Heart right ventricle (tissue), 16 donors: ENCODE measurements around the gene FAM98C. TPM values are rescaled to one million over a fixed set of nuclear protein-coding genes. Genes with fewer than 3 reads are reported as not detected.

Experiments
- ATAC-seq, 8 donors: fragments of 200-7000 bp; cut with Tn5 transposase; one replicate each; pipeline ENCODE4 v1.9.1; 2020; ENCODE audit warnings: mild to moderate bottlenecking in 8 of 8, moderate library complexity in 8 of 8, moderate number of reproducible peaks in 1 of 8
- DNase-seq, 2 donors: peaks; one replicate each; pipeline ENCODE4 v3.0.0-alpha.2; 2020
- H3K27ac ChIP-seq, 10 donors: fragments of 200-600 bp; sonication (generic) in 2 of 10; one replicate each; pipeline versions ENCODE4 v1.5.0 to v1.8.0; 2020 to 2022; ENCODE audit warnings: mild to moderate bottlenecking in 3 of 10
- H3K27me3 ChIP-seq, 7 donors: fragments of 200-600 bp; one replicate each; pipeline ENCODE4 v1.8.0; 2021 to 2022; ENCODE audit warnings: mild to moderate bottlenecking in 2 of 7
- H3K36me3 ChIP-seq, 9 donors: fragments of 200-600 bp; sonication (generic) in 1 of 9; one replicate each; pipeline versions ENCODE4 v1.5.0 to v1.8.0; 2020 to 2022; ENCODE audit warnings: mild to moderate bottlenecking in 2 of 9
- H3K4me1 ChIP-seq, 9 donors: fragments of 200-600 bp; sonication (generic) in 1 of 9; one replicate each; pipeline versions ENCODE4 v1.5.0 to v1.8.0; 2020 to 2022; ENCODE audit warnings: mild to moderate bottlenecking in 4 of 9
- H3K4me3 ChIP-seq, 10 donors: fragments of 200-600 bp; sonication (generic) in 2 of 10; one replicate each; pipeline versions ENCODE4 v1.5.0 to v1.8.0; 2020 to 2022; ENCODE audit warnings: mild to moderate bottlenecking in 7 of 10, moderate library complexity in 2 of 10
- H3K9me3 ChIP-seq, 11 donors: fragments of 200-600 bp in 10 of 11; sonication (generic) in 2 of 11; one replicate each; pipeline versions ENCODE4 v1.5.0 to v1.8.0; 2013 to 2022; ENCODE audit warnings: mild to moderate bottlenecking in 2 of 11, control low read depth in 1 of 11, moderate library complexity in 1 of 11
- WGBS, 2 donors: extraction: QIAGEN DNeasy Blood & Tissue Kit; methylation state at CpG; one replicate each; pipeline ENCODE4 v1.1.7; 2013; ENCODE audit warnings: inconsistent platforms in 1 of 2; 5-methylcytosine and 5-hydroxymethylcytosine counted together
- intact Hi-C, 10 donors: fragments of 100-400 bp; cut with DNase I; formaldehyde crosslinking; loops; one replicate each; pipeline versions ENCODE4 v1.11.1 to v1.14.2; 2022
- polyA plus RNA-seq, 2 donors: library from polyadenylated mRNA; stranded (reverse); fragments of 200-250 nt; gene quantifications; one replicate each; pipeline ENCODE4 v1.2.3, GENCODE V29; 2013
- total RNA-seq, 10 donors: library from RNA; stranded (reverse); fragmentation: NEBNext Ultra II Directional in 3 of 10; extraction: Animal tissue kit (Norgen Biotek cat#: 25700) in 3 of 10; gene quantifications; one replicate each; pipeline versions ENCODE4 v1.2.1 to v1.2.4, GENCODE V29; 2021 to 2023
- TF ChIP-seq, protein P1 (sequence below), 9 donors: fragments of 200-600 bp; sonication (generic) in 2 of 9; IDR thresholded peaks; one replicate each; pipeline versions ENCODE4 v1.5.0 to v1.8.0; 2021 to 2022; ENCODE audit warnings: antibody characterized with exemption in 9 of 9, mild to moderate bottlenecking in 5 of 9, moderate library complexity in 1 of 9
- donor health status: Arrhythmogenic right ventricular cardiomyopathy.
- donor health status: ischemic (EF 13 %, LVEDD 7.1; RV severe dilation, severe dysfunction).
- donor health status: healthy with polysubstance abuse.
- donor health status: DM: no; HTN: yes; CAD: no.
- donor health status: DM: no; HTN: no; CAD: no.
- donor health status: ischemic (EF 25% LVEDD 6.9; RV normal size, moderate dysfunction).
- donor health status: ischemic (EF 25% LVEDD 5.7; RV mildly dilated, moderate dysfunction).
- donor health status: healthy.
- donor health status: DM: yes; HTN: yes; CAD: no.
- donor health status: Ischemic cardiomyopathy.
- donor health status: ischemic (EF 35%, LVEDD 5.7; RV mildly dilated, moderate dysfunction).
- donor health status: nonischemic (EF 11% LVEDD 7.7; RV severe dilation, severe dysfunction).
- donor health status: DM: yes; HTN: yes; CAD: no.
- donor health status: PGD.
- donor health status: ischemic (EF 29% LVEDD 5.4; RV normal size, mild dysfunction).
- donor health status: nonischemic (EF 23%, LVEDD 6.1; RV moderate dilation, normal function).

Gene FAM98C
- total and polyA plus RNA-seq, 12 donors: 9.8 to 16.1 (median 12.3) TPM

DNA sequence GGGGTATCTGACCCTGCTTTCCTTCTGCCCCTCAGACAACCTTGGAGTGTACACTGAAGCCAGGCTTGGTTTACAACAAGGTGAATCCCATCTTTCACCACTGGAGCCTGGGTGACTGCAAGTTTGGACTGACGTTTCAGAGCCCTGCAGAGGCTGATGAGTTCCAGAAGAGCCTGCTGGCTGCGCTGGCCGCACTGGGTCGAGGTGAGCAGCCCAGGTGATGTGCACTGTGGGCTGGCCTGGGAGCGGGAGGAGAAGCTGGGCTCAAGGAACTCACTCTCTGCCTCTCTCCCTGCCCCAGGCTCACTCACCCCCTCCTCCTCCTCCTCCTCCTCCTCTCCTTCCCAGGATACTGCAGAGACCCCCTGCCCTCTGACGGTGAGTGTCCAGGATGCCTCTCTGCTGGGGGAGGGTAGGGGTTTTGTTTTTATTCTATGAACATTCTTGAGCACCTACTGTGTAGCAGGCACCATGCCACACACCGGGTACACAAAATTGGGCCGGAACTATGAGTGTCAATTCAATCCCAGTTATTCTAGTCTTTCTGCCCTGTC, 10.9 kb upstream of the FAM98C start:
- intact Hi-C loops: loop anchor here in 1 of 10 donors (10.0 kb wide), 1 partner anchor 533 kb away; no protein-coding TSS in a partner anchor
- ATAC-seq (no peak), DNase-seq (no peak)
- Histone ChIP-seq H3K9me3 (no peaks in the 10 kb centered on the region), H3K36me3 (no peaks in the 10 kb centered on the region), H3K4me1 (peaks cover 7 to 52% (median 22%) of the 10 kb centered on the region in 9 donors), H3K4me3 (no peak overlapping the region), H3K27ac (no peak overlapping the region), H3K27me3 (peaks cover 0 to 86% (median 34%) of the 10 kb centered on the region in 7 donors)
- TF ChIP-seq, protein P1, sequence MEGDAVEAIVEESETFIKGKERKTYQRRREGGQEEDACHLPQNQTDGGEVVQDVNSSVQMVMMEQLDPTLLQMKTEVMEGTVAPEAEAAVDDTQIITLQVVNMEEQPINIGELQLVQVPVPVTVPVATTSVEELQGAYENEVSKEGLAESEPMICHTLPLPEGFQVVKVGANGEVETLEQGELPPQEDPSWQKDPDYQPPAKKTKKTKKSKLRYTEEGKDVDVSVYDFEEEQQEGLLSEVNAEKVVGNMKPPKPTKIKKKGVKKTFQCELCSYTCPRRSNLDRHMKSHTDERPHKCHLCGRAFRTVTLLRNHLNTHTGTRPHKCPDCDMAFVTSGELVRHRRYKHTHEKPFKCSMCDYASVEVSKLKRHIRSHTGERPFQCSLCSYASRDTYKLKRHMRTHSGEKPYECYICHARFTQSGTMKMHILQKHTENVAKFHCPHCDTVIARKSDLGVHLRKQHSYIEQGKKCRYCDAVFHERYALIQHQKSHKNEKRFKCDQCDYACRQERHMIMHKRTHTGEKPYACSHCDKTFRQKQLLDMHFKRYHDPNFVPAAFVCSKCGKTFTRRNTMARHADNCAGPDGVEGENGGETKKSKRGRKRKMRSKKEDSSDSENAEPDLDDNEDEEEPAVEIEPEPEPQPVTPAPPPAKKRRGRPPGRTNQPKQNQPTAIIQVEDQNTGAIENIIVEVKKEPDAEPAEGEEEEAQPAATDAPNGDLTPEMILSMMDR (IDR thresholded peaks at IDR 0.05): no peak
- 55 to 60% methylated on average over 8 of the region's 8 CpGs for WGBS, 2 donors

DNA sequence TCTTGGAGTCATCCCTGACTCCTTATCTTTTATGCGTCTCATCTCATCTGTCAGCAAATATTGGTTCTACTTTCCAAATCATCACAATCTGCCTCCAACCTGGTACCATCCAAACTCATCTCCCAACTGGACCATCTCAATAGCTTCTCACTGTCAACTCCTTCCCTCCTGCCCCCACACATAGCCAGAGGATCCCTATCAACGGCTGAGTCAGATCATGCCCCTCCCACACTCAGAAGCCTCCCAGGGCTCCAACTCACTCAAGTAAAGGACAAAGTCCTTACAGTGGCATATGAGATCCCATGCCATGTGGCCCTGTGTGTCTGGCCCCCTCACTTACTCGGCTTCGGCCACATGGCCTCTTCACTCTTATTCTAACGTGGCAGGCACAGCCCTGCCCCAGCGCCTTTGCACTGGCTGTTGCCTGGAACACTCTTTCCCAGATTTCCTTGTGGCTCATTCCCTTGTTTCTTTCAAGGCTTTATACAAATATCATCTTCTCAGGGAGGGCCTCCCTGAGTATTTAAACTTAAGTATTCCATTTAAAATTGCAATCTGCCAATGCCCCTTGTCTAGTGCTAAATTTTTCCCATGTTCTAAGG, 10.1 kb upstream of the FAM98C start:
- intact Hi-C loops: loop anchor here in 1 of 10 donors (10.0 kb wide), 1 partner anchor 532 kb away; no protein-coding TSS in a partner anchor
- ATAC-seq (no peak), DNase-seq (no peak)
- Histone ChIP-seq H3K36me3 (no peaks in the 10 kb centered on the region), H3K4me1 (peaks cover 0 to 43% (median 15%) of the 10 kb centered on the region in 9 donors), H3K27ac (no peak overlapping the region), H3K27me3 (peaks cover 0 to 90% (median 42%) of the 10 kb centered on the region in 7 donors), H3K9me3 (no peaks in the 10 kb centered on the region), H3K4me3 (no peak overlapping the region)
- TF ChIP-seq, protein P1 (IDR thresholded peaks at IDR 0.05): no peak
- 71 to 76% methylated on average over 6 of the region's 6 CpGs for WGBS, 2 donors

DNA sequence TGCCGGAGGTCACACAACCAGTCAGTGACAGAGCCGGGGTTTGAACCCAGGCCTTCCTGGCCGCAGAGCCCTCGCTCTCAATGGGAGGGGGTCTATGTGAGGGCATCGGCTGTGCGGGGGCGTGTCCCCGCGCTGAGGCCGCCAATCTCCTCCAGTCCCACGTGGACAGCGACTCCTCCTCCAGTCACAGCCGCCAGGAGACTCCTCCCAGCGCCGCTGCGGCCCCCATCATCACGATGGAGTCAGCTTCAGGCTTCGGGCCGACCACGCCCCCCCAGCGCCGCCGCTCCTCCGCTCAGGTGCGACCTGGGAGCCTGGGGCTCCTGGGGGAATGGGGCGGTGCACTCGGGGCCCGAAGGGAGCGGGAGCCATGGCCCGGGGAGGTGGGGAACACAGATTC, 8.4 kb upstream of the FAM98C start:
- peak overlapping the region in 2 of 10 donors; percentile 5 to 22 for H3K4me3 ChIP-seq
- WGBS, 2 donors: 4 to 5% methylated on average over 30 of the region's 30 CpGs
- H3K36me3 ChIP-seq: no peaks in the 10 kb centered on the region
- intact Hi-C loops: loop anchor here in 1 of 10 donors (10.0 kb wide), 1 partner anchor 530 kb away; no protein-coding TSS in a partner anchor
- DNase-seq: no peak
- TF ChIP-seq, protein P1 (IDR thresholded peaks at IDR 0.05): no peak
- H3K27ac ChIP-seq: no peak overlapping the region
- no peaks in the 10 kb centered on the region for H3K9me3 ChIP-seq
- peaks cover 7 to 91% (median 59%) of the 10 kb centered on the region in 7 donors for H3K27me3 ChIP-seq
- peak in 1 of 8 donors; percentile 6 for ATAC-seq
- peaks cover 0 to 28% (median 0%) of the 10 kb centered on the region in 9 donors for H3K4me1 ChIP-seq

DNA sequence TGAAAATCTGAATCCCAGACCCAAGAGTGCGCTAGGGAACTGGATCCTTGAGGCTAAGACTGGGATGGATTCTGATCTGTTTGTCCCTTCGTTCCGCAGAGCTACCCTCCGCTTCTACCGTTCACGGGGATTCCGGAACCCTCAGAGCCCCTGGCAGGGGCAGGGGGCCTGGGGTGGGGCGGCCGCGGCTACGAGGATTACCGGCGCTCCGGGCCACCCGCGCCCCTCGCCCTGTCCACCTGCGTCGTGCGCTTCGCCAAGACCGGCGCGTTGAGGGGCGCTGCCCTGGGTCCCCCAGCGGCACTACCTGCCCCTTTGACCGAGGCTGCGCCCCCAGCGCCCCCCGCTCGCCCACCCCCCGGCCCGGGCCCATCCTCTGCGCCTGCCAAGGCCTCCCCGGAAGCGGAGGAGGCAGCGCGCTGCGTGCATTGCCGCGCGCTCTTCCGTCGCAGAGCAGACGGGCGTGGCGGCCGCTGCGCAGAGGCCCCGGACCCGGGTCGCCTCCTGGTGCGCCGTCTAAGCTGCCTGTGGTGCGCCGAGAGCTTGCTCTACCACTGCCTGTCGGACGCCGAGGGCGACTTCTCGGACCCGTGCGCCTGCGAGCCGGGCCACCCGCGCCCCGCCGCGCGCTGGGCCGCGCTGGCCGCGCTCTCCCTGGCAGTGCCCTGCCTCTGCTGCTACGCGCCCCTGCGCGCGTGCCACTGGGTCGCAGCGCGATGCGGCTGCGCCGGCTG, 7.3 kb upstream of the FAM98C start:
- H3K4me1 ChIP-seq: peaks cover 0 to 18% (median 0%) of the 10 kb centered on the region in 9 donors
- H3K4me3 ChIP-seq: peak overlapping the region in 1 of 10 donors; percentile 40
- no peaks in the 10 kb centered on the region for H3K36me3 ChIP-seq
- intact Hi-C loops: loop anchor here in 1 of 10 donors (10.0 kb wide), 1 partner anchor 529 kb away; no protein-coding TSS in a partner anchor
- 3 to 4% methylated on average over 85 to 86 of the region's 86 CpGs for WGBS, 2 donors
- ATAC-seq (no peak), DNase-seq (no peak)
- H3K9me3 ChIP-seq: no peaks in the 10 kb centered on the region
- H3K27ac ChIP-seq: peak overlapping the region in 1 of 10 donors; percentile 40
- peaks cover 8 to 91% (median 69%) of the 10 kb centered on the region in 7 donors for H3K27me3 ChIP-seq
- TF ChIP-seq, protein P1 (IDR thresholded peaks at IDR 0.05): no peak
